Measurements from ENCODE around the gene JAK1.

Gene JAK1

GRCh38 chr1:64887689-64888217 lies 78.6 kb downstream of the JAK1 start:
- no peak for DNase-seq

- DNase-seq, result no peak
These were observed 79.5 kb downstream of the JAK1 start for GRCh38 chr1:64886877-64887276.

- DNase-seq, result no peak
These were observed 80.7 kb downstream of the JAK1 start for GRCh38 chr1:64885648-64886047.

GRCh38 chr1:64884261-64885040 lies 81.9 kb downstream of the JAK1 start:
- DNase-seq, result no peak

- no peak for DNase-seq
These were observed 83.6 kb downstream of the JAK1 start for GRCh38 chr1:64882574-64883255.

GRCh38 chr1:64881281-64881680 lies 85.1 kb downstream of the JAK1 start:
- DNase-seq, result no peak

- no peak for DNase-seq
These were observed 85.9 kb downstream of the JAK1 start for GRCh38 chr1:64880449-64880848.

- no peak for DNase-seq
These were observed 87.3 kb downstream of the JAK1 start for GRCh38 chr1:64878931-64879611.

GRCh38 chr1:64878090-64878489 lies 88.3 kb downstream of the JAK1 start:
- no peak for DNase-seq

GRCh38 chr1:64877598-64877997 lies 88.8 kb downstream of the JAK1 start:
- no peak for DNase-seq

- no peak for DNase-seq
These were observed 89.2 kb downstream of the JAK1 start for GRCh38 chr1:64877151-64877550.

GRCh38 chr1:64875606-64876005 lies 90.7 kb downstream of the JAK1 start:
- no peak for DNase-seq

- no peak for DNase-seq
These were observed 91.2 kb downstream of the JAK1 start for GRCh38 chr1:64875101-64875500.

GRCh38 chr1:64874666-64875065 lies 91.7 kb downstream of the JAK1 start:
- no peak for DNase-seq

- no peak for DNase-seq
These were observed 92.8 kb downstream of the JAK1 start for GRCh38 chr1:64873576-64873975.

- no peak for DNase-seq
These were observed 94.3 kb downstream of the JAK1 start for GRCh38 chr1:64872067-64872466.

- no peak for DNase-seq
These were observed 95.1 kb downstream of the JAK1 start for GRCh38 chr1:64871256-64871655.

GRCh38 chr1:64867266-64867665 lies 99.1 kb downstream of the JAK1 start:
- DNase-seq, result no peak

- DNase-seq, result no peak
These were observed 99.7 kb downstream of the JAK1 start for GRCh38 chr1:64866689-64867088.

- no peak for DNase-seq
These were observed 101.1 kb downstream of the JAK1 start for GRCh38 chr1:64865105-64865757.

GRCh38 chr1:64864018-64864940 lies 102.1 kb downstream of the JAK1 start:
- no peak for DNase-seq

GRCh38 chr1:64861611-64862010 lies 104.7 kb downstream of the JAK1 start:
- no peak for DNase-seq

All from left hindlimb (tissue), 1 donor.